ENCODE measurements around the gene HK2.
A peak's percentile ranks its signal among the peaks of the same experiment; 100 is the strongest.
"Not testable (repeated sequence)": the region's sequence is repeated elsewhere in the genome, so short reads cannot be mapped to it uniquely, and the experiment has no call there.

Gene HK2

DNA sequence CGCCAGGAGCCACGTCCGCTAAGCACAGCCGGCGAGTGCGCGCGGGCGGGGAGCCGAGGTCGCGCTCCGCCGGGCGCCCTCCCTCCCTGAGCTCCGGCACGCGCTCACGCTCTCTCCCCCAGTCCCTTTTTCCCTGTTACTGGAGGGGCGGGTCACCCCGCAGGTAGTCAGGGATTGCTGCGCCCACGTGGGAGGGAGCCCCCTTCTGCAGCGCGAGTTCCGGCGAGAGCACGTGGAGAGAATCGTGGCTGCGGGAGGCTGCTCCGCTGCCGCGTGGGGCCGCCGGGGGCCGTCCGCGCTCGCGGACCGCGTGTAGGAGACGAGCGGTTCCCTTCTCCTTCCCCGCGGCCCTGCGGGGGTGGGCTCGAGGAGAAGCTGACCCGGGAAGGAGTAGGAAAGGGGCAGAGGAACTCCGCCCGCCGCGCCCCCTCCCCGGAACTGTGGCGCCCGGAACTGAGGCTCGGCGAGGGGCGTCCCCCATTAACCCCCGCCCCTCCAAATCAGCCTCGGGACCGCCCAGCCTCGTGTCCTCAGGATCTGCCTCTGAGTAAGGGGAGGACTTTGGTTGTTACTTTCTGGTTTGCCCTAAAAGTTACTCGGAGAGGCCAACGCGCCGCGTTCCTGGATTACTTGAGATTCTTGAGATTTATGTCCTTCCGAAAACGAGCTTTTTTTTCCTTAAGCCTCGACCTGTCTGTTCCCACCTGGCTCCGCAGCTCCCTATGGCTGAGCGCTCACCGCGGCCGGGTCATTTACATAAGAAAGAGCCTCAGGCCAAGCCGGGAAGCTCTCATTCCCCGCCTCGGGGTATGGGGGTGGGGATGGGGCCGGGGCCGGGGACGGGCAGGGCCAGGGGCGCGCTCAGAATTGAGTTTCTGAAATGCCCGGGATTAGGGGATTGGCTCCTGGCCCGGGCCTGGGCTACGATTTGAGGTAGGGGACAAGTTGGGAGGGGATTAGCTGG lies 1.1 kb downstream of the HK2 start:
- DNase-seq, result peak; percentile 40

DNA sequence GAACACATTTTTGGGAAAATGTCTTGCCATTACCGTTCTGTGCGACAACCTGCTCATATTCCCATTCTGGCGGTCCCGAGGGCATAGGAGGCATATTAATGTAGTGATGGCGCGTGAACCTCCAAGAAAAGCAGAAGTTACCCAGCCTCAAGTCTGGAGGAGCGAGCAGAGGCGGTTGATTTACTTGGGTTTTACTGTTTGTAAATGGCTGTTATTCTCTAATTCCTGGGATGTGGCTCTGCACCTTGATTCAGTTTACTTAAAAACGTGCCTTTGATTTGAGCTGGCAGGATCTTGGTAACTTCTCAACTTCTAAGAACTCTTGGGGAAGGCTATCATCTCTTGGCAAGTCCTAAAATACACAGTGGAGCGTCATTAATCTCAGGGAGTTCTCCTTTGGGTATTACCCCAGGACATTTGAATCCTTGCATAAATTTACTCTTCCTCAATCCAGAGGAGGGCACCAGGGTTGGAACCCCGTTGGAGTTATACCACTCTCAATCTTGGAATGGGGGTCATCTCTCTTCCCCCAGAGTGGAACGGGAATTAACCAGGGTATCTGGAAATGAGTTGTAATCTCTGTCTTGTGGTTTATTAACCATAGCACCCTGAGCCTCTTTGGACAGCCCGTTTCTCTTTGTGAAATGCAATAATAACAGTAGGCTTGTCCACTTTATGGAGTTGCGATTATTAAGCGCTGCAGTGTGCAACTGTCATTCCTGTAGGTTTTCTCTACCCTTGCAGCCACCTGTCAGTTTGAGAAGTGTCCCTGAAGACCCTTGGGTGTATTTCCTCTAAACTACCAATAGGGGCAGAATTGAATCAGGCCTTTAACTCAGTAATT lies 2.1 kb downstream of the HK2 start:
- peak; percentile 36 for DNase-seq

- no peak for DNase-seq
Observed at GRCh38 chr2:74836675-74837401, 2.9 kb downstream of the HK2 start.

- DNase-seq, result no peak
Observed at GRCh38 chr2:74841641-74842040, 7.7 kb downstream of the HK2 start.

DNA sequence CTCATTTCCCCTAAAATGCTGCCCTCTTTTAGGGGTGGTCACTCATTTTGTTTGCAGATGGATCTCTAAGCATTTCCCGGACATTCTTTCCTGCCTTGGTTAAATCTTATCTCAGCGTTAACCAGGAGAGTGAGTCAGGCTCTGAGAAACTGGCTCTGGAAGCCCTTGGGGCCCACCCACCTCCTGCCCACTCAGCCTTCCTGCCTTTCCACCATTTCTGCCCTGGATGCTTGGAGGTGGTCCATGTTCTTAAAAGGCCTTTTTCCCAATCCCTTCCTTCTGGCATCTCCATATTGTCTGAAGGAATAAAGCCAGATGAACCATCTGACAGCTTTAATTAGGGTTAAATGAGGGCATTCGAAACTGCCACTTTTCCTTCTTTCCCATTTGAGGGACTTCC lies 9.5 kb downstream of the HK2 start:
- DNase-seq, result no peak

- DNase-seq, result no peak
Observed at GRCh38 chr2:74843899-74844298, 10.0 kb downstream of the HK2 start.

- DNase-seq, result no peak
Observed at GRCh38 chr2:74844752-74845151, 10.8 kb downstream of the HK2 start.

DNA sequence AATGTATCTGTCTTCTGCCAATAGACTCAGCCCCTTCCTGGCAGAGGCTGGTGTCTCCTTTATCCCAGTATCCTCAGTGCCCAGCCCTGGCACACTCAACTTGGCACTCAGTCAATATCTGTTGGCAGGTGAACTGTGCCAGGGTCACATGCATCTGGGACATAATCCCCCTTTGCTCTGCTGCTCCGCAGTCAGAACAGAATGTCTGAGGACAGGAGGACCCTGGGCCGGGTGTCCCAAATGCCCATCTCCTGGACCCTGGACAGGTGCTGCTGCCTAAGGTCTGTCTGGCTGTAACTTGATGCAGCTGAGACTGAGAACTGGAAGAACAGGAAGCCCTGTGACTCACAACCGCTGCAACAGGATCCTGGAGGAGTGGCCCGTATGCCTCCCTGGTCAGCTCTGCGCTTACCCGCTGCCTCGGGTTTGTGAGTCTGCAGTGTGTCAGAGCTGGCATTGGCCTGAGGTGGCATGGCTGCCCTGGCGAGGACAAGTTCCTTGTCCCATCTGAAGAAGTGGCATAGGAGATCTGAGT lies 11.4 kb downstream of the HK2 start:
- peak; percentile 64 for DNase-seq

DNA sequence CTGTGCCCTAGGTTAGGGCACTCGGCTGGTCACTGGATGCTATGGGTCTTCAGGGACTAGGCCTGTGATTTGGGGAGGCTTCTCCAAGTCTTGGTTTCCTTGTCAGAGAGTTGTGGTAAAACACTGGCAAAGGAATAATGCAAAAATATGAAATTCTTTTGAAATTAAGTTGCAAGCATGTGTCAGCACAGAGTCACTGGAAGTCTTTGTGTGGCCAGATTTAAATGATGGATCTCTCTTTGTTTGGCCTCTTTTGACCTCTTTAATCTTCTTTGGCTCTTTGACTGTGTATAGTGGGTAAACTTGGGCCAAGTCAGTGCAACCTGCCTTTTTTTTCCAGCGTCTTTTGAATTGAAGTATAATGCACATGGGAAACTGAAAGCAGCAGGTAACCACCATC lies 12.1 kb downstream of the HK2 start:
- DNase-seq, result no peak

DNA sequence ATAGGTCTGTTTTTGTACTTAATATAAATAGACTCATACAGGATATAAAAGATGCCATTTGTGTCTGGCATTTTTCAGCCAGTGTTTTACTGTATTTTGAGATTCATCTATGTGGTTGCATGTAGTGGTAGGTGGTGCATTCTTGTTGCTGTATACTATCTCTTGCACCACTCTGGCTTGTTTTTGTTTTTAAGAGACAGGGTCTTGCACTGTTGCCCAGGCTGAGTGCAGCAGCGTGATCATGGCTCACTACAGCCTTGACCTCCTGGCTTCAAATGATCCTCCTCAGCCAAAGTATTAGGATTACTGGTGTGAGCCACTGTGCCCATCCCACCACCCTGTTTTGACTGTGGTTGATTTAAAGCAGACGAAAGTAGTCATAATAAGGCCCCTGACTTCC lies 12.6 kb downstream of the HK2 start:
- no peak for DNase-seq

- DNase-seq, result no peak
Observed at GRCh38 chr2:74847070-74847858, 13.3 kb downstream of the HK2 start.

- DNase-seq, result peak; percentile 96
Observed at GRCh38 chr2:74849228-74849892, 15.4 kb downstream of the HK2 start.

DNA sequence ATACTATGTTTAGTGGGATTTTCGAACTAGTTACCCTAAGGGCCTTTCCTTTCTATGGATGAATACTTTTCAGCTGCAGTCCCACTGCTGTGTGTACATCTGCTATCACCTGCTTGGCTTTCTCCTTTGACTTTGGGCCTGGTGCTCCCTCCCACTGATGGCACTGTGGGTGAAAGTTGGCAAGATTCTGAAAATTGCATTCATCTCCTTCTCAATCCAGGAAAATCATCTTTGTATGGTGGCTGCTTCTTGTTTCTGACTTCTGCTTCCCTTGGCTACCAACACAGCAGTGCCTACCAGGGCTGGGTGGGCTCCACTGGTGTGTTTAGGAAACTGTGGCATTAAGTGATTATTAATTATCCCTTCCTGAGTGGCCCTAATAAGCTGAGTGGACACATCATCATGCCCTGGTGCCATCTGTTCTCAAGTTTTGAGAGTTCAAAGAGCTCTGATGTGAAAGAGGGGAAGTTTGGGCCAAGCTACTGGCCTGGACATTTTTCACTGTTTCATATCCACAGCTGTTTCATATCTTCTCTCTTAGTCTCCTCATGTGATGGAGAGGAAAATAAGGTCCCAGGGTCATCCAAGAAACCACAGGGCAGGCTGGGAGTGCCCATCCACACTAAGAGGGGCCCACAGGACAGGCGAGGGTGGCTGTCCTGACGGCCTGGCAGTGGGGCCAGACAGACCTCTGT lies 16.7 kb downstream of the HK2 start:
- DNase-seq, result no peak

DNA sequence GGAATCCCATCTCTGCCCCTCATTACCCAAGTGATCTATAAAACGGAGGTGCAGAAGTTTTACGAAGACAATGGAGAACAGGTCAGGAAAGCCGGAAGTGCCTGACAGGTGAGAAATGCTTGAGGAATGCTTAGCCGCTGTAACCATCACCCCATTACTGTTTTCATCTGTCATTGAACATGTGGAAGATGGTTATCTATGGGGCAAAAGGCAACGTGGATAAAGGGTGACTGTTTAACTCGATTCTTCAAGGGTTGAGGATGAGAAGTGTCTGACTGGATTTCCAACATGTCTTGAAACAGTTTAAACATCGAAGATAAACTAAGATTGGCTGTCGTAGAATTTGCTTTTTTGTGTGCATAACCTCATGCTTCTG lies 17.3 kb downstream of the HK2 start:
- DNase-seq, result no peak

- not testable (repeated sequence) for DNase-seq
Observed at GRCh38 chr2:74853360-74853759, 19.4 kb downstream of the HK2 start.

GRCh38 chr2:74854401-74854800 lies 20.5 kb downstream of the HK2 start:
- no peak for DNase-seq

DNA sequence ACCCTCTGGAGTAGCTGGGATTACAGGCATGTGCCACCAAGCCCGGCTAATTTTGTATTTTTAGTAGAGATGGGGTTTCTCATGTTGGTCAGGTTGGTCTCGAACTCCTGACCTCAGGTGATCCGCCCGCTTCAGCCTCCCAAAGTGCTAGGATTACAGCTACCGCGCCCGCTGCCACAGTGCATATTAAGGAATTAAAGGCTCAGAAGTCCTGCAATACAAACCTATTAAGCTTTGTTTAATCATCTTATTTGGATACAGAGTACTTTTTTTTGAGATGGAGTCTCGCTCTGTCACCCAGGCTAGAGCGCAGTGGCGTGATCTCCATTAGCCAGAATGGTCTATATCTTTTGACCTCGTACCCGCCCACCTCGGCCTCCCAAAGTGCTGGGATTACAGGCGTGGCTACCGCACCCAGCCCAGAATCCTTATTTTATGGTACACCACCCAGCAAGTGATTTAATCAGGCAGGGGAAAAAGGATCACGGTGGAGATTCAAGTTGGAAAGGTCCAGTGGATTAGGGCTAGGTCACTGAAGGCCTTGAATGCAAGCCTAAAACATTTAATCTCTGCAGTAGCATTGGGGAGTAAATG lies 21.3 kb downstream of the HK2 start:
- DNase-seq, result not testable (repeated sequence)

DNA sequence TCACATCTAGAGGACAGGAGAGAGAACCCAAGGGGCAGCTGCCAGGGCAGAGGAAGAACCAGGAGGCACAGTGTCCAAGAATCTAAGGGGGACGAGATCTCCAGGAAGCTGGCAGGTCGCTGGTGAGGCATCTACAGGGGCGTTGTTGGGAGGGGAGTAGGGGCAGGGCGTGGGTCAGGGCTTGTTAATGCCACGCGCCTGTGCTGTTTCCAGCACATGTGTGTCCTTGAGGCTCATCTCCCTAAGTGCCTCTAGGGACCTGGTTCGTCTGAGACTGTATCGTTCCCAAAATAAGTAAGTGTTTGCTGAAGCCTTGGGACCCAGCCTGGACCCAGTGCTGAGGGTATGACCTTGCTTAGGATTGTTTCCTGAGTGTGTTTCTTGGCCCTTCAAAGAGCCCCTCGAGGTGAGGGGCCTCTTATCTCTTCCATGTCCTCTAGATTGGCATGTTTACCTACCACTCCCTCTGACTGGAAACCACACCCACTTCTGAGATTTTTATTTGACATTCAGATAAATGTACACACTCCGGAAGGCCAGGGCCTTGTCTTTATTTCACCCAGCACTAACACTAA lies 22.2 kb downstream of the HK2 start:
- no peak for DNase-seq

- DNase-seq, result no peak
Observed at GRCh38 chr2:74856599-74856998, 22.7 kb downstream of the HK2 start.

GRCh38 chr2:74857215-74857614 lies 23.3 kb downstream of the HK2 start:
- DNase-seq, result no peak
